ENCODE results near the gene DPPA3. TPM values are rescaled to one million over a fixed set of nuclear protein-coding genes. Genes with fewer than 3 reads are reported as not detected.

DPPA3 gene
- total RNA-seq, 1 donor from 2014 or later, result not detected

GRCh38 chr12:7695566-7696197 is 15.6 kb upstream of the DPPA3 start, which contains the start of gene GDF3:
Gene GDF3 (minus strand): TSS chr12:7695775. CDS start chr12:7695728, 47 bp downstream.
- Histone ChIP-seq H3K36me3 (no peaks in the 10 kb centered on the region), H3K27ac (no peak within 1 kb of the TSS), H3K27me3 (no peaks in the 10 kb centered on the region), H3K4me1 (no peaks in the 10 kb centered on the region), H3K4me3 (no peak within 1 kb of the TSS), H3K9me3 (no peaks in the 10 kb centered on the region)
- intact Hi-C loops (cut with DNase I), result no loop called here
- TF ChIP-seq POLR2A (IDR thresholded peaks at IDR 0.05) (no peak), POLR2AphosphoS5 (IDR thresholded peaks at IDR 0.05; ENCODE audit: insufficient read depth in 1 of 2, low read depth in 1 of 2) (no peak), CTCF (IDR thresholded peaks at IDR 0.05) (no peak)
- no peak for DNase-seq (ENCODE audit: extremely low spot score in 2 of 2)

DNA sequence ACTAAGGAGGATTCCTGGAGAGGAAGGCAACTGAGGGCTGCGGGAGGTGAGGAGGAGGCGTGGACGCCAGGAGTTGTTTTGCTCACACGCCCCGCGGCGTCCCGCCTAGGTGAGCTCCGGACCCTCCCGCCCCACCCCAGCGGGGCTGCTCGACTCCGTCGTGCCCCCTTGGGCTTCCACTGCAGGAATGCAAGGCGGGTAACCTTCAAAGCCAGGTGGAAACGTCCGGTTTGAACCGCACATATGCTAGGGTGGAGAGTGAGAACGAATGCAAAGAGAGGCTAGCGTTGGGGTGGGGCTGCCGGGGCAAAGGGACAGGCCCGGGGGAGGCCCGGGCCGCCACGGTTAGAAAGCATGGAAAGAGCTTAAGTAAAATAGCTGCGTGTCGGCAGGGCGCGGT is 5.4 kb upstream of the DPPA3 start:
- H3K27me3 ChIP-seq, result no peaks in the 10 kb centered on the region
- no peaks in the 10 kb centered on the region for H3K9me3 ChIP-seq
- DNase-seq (ENCODE audit: extremely low spot score in 2 of 2), result no peak
- no peaks in the 10 kb centered on the region for H3K36me3 ChIP-seq
- no peak overlapping the region for H3K4me3 ChIP-seq
- H3K4me1 ChIP-seq, result no peaks in the 10 kb centered on the region
- H3K27ac ChIP-seq, result no peak overlapping the region
- intact Hi-C loops (cut with DNase I), result no loop called here
- TF ChIP-seq POLR2A (IDR thresholded peaks at IDR 0.05), result no peak
- no peak for TF ChIP-seq CTCF (IDR thresholded peaks at IDR 0.05)
- no peak for TF ChIP-seq POLR2AphosphoS5 (IDR thresholded peaks at IDR 0.05; ENCODE audit: insufficient read depth in 1 of 2, low read depth in 1 of 2)

- no peaks in the 10 kb centered on the region for H3K27me3 ChIP-seq
- H3K4me3 ChIP-seq, result no peak overlapping the region
- intact Hi-C loops (cut with DNase I), result no loop called here
- H3K4me1 ChIP-seq, result no peaks in the 10 kb centered on the region
- no peaks in the 10 kb centered on the region for H3K36me3 ChIP-seq
- no peak for DNase-seq (ENCODE audit: extremely low spot score in 2 of 2)
- H3K27ac ChIP-seq, result no peak overlapping the region
- TF ChIP-seq POLR2AphosphoS5 (IDR thresholded peaks at IDR 0.05; ENCODE audit: insufficient read depth in 1 of 2, low read depth in 1 of 2) (no peak), CTCF (IDR thresholded peaks at IDR 0.05) (no peak), POLR2A (IDR thresholded peaks at IDR 0.05) (no peak)
- no peaks in the 10 kb centered on the region for H3K9me3 ChIP-seq
These were observed 1.1 kb upstream of the DPPA3 start for GRCh38 chr12:7709969-7710675.

- intact Hi-C loops (cut with DNase I), result no loop called here
- no peaks in the 10 kb centered on the region for H3K9me3 ChIP-seq
- no peaks in the 10 kb centered on the region for H3K36me3 ChIP-seq
- no peak overlapping the region for H3K4me3 ChIP-seq
- no peaks in the 10 kb centered on the region for H3K27me3 ChIP-seq
- no peak for TF ChIP-seq POLR2AphosphoS5 (IDR thresholded peaks at IDR 0.05; ENCODE audit: insufficient read depth in 1 of 2, low read depth in 1 of 2)
- TF ChIP-seq POLR2A (IDR thresholded peaks at IDR 0.05), result no peak
- TF ChIP-seq CTCF (IDR thresholded peaks at IDR 0.05), result no peak
- H3K4me1 ChIP-seq, result no peaks in the 10 kb centered on the region
- no peak overlapping the region for H3K27ac ChIP-seq
- no peak for DNase-seq (ENCODE audit: extremely low spot score in 2 of 2)
These were observed 1.7 kb downstream of the DPPA3 start for GRCh38 chr12:7712841-7713442.

DNA sequence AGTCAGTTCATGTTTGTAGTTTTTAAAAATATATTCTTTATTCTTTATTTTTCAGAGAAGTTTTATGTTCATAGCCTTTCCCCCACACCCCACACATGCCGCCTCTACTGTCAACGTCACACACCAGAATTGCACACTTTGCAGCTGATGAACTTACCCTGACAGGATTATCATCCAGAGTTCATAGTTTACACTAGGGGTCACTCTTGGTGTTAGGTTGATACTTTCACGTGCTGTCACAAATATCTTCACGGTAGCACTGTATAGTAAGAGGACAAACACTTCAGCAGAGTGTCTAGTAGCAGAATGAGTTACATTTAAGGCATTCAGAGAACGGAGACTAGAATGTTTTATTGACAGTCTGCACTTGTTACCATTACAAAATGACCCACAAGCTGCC is 5.1 kb downstream of the DPPA3 start:
- DNase-seq (ENCODE audit: extremely low spot score in 2 of 2), result no peak
- no peaks in the 10 kb centered on the region for H3K36me3 ChIP-seq
- no peaks in the 10 kb centered on the region for H3K27me3 ChIP-seq
- no peaks in the 10 kb centered on the region for H3K9me3 ChIP-seq
- no peak overlapping the region for H3K27ac ChIP-seq
- no peaks in the 10 kb centered on the region for H3K4me1 ChIP-seq
- intact Hi-C loops (cut with DNase I), result no loop called here
- H3K4me3 ChIP-seq, result no peak overlapping the region
- TF ChIP-seq POLR2AphosphoS5 (IDR thresholded peaks at IDR 0.05; ENCODE audit: insufficient read depth in 1 of 2, low read depth in 1 of 2) (no peak), CTCF (IDR thresholded peaks at IDR 0.05) (no peak), POLR2A (IDR thresholded peaks at IDR 0.05) (no peak)
